H9 (cell line): ENCODE results near the gene RERE. TPM values are rescaled to one million over a fixed set of nuclear protein-coding genes. Genes with fewer than 3 reads are reported as not detected.

ENCODE experiments used
- DNase-seq: peaks from one replicate; pipeline ENCODE4 v3.0.0-alpha.2; 2017
- H2AFZ ChIP-seq: one replicate; pipeline ENCODE4 v1.6.1; 2013; ENCODE audit warnings: mild to moderate bottlenecking, low read length, control low read depth, moderate library complexity
- H2AK5ac ChIP-seq: 2 replicates; pipeline ENCODE4 v1.6.1; 2013; ENCODE audit warnings: low read length, control low read depth, mixed read lengths; ENCODE audit not compliant: insufficient read length
- H2BK120ac ChIP-seq: one replicate; pipeline ENCODE4 v1.6.1; 2013; ENCODE audit warnings: low read depth, mild to moderate bottlenecking, low read length, control low read depth, inconsistent platforms; ENCODE audit not compliant: poor library complexity, severe bottlenecking
- H2BK12ac ChIP-seq: 2 replicates; pipeline ENCODE4 v1.6.1; 2013; ENCODE audit warnings: low read length, control low read depth, mixed read lengths, low read depth; ENCODE audit not compliant: insufficient read length
- H2BK15ac ChIP-seq: 2 replicates; pipeline ENCODE4 v1.6.1; 2013; ENCODE audit warnings: low read depth, low read length, control low read depth
- H2BK20ac ChIP-seq: one replicate; pipeline ENCODE4 v1.6.1; 2013; ENCODE audit warnings: low read depth, mild to moderate bottlenecking, low read length, control low read depth, inconsistent platforms; ENCODE audit not compliant: poor library complexity, severe bottlenecking
- H2BK5ac ChIP-seq: 2 replicates; pipeline ENCODE4 v1.6.1; 2013; ENCODE audit warnings: low read length, control low read depth, mixed read lengths; ENCODE audit not compliant: insufficient read length
- H3K14ac ChIP-seq: 2 replicates; pipeline ENCODE4 v1.6.1; 2013; ENCODE audit warnings: low read length, control low read depth; ENCODE audit not compliant: insufficient read depth
- H3K18ac ChIP-seq: 2 replicates; pipeline ENCODE4 v1.6.1; 2013; ENCODE audit warnings: low read depth, mild to moderate bottlenecking, mixed read lengths, low read length, control low read depth; ENCODE audit not compliant: insufficient read length
- H3K23ac ChIP-seq: 2 replicates; pipeline ENCODE4 v1.6.1; 2013; ENCODE audit warnings: low read length, control low read depth, mixed read lengths, low read depth; ENCODE audit not compliant: insufficient read length
- H3K23me2 ChIP-seq: 2 replicates; pipeline ENCODE4 v1.6.1; 2013; ENCODE audit warnings: low read depth, mild to moderate bottlenecking, mixed read lengths, low read length, control low read depth; ENCODE audit not compliant: insufficient read length, poor library complexity, severe bottlenecking
- H3K27ac ChIP-seq: 2 replicates; pipeline ENCODE4 v1.5.1; 2013; ENCODE audit warnings: low read length, control low read depth, mixed read lengths, low read depth; ENCODE audit not compliant: insufficient read length
- H3K27me3 ChIP-seq: 2 replicates; pipeline ENCODE4 v1.6.1; 2013; ENCODE audit warnings: low read length, control low read depth, inconsistent platforms; ENCODE audit not compliant: insufficient read depth
- H3K4ac ChIP-seq: 2 replicates; pipeline ENCODE4 v1.6.1; 2013; ENCODE audit warnings: low read depth, mild to moderate bottlenecking, control low read depth, inconsistent platforms, low read length, moderate library complexity
- H3K4me1 ChIP-seq: 2 replicates; pipeline ENCODE4 v1.6.1; 2013; ENCODE audit warnings: low read length, control low read depth, inconsistent platforms; ENCODE audit not compliant: insufficient read depth
- H3K4me2 ChIP-seq: 2 replicates; pipeline ENCODE4 v1.6.1; 2013; ENCODE audit warnings: low read length, control low read depth, mixed read lengths; ENCODE audit not compliant: insufficient read length, insufficient read depth
- H3K56ac ChIP-seq: 2 replicates; pipeline ENCODE4 v1.6.1; 2013; ENCODE audit warnings: low read depth, mild to moderate bottlenecking, mixed read lengths, low read length, control low read depth; ENCODE audit not compliant: insufficient read length
- H3K79me1 ChIP-seq: 2 replicates; pipeline ENCODE4 v1.6.1; 2013; ENCODE audit warnings: low read depth, mild to moderate bottlenecking, moderate library complexity, low read length, control low read depth, inconsistent platforms; ENCODE audit not compliant: insufficient read depth, poor library complexity, severe bottlenecking
- H3K79me2 ChIP-seq: 2 replicates; pipeline ENCODE4 v1.6.1; 2013; ENCODE audit warnings: low read length, control low read depth, inconsistent platforms; ENCODE audit not compliant: insufficient read depth
- H3K9ac ChIP-seq: 2 replicates; pipeline ENCODE4 v1.6.1; 2013; ENCODE audit warnings: low read length, control low read depth, mixed read lengths; ENCODE audit not compliant: insufficient read length; ENCODE audit errors: extremely low read depth
- H3K9me3 ChIP-seq: one replicate; pipeline ENCODE4 v1.6.1; 2013; ENCODE audit warnings: low read depth, low read length, inconsistent platforms; ENCODE audit not compliant: control insufficient read depth
- H3T11ph ChIP-seq: one replicate; pipeline ENCODE4 v1.6.1; 2013; ENCODE audit warnings: mild to moderate bottlenecking, low read length, control low read depth, inconsistent platforms
- H4K20me1 ChIP-seq: one replicate; pipeline ENCODE4 v1.6.1; 2013; ENCODE audit not compliant: control insufficient read depth, insufficient read length, insufficient read depth
- H4K5ac ChIP-seq: 2 replicates; pipeline ENCODE4 v1.6.1; 2013; ENCODE audit warnings: low read depth, mild to moderate bottlenecking, mixed read lengths, low read length, control low read depth; ENCODE audit not compliant: insufficient read length
- H4K8ac ChIP-seq: replicated peaks from 2 replicates; pipeline ENCODE4 v1.6.1; 2013; ENCODE audit warnings: low read length, control low read depth, mixed read lengths, low read depth; ENCODE audit not compliant: insufficient read length
- H4K91ac ChIP-seq: 2 replicates; pipeline ENCODE4 v1.6.1; 2013; ENCODE audit warnings: low read depth, mild to moderate bottlenecking, moderate library complexity, mixed read lengths, low read length, control low read depth; ENCODE audit not compliant: insufficient read length
- H3K27ac Mint-ChIP-seq, 3 experiments: 2 replicates in 2 of 3; 3 replicates in 1 of 3; pipeline ENCODE4 v1.8.0; 2020 to 2021; ENCODE audit warnings: mixed read lengths in 3 of 3, mild to moderate bottlenecking in 1 of 3, moderate library complexity in 1 of 3
- H3K27me3 Mint-ChIP-seq: 2 replicates; pipeline ENCODE4 v1.8.0; 2021; ENCODE audit warnings: low read depth, mild to moderate bottlenecking, moderate library complexity, mixed read lengths
- H3K36me3 Mint-ChIP-seq, 3 experiments: 2 replicates in 2 of 3; 3 replicates in 1 of 3; pipeline ENCODE4 v1.8.0; 2020 to 2021; ENCODE audit warnings: low read depth in 3 of 3, mixed read lengths in 3 of 3; ENCODE audit not compliant: insufficient read depth in 1 of 3
- H3K4me1 Mint-ChIP-seq, 2 experiments: 2 replicates each; pipeline ENCODE4 v1.8.0; 2020; ENCODE audit warnings: mixed read lengths in 2 of 2
- H3K4me3 Mint-ChIP-seq, 2 experiments: 2 replicates in 1 of 2; 3 replicates in 1 of 2; pipeline ENCODE4 v1.8.0; 2020 to 2021; ENCODE audit warnings: mild to moderate bottlenecking in 2 of 2, mixed read lengths in 2 of 2, moderate library complexity in 1 of 2
- H3K9me3 Mint-ChIP-seq, 2 experiments: 2 replicates in 1 of 2; 3 replicates in 1 of 2; pipeline ENCODE4 v1.8.0; 2020; ENCODE audit warnings: mild to moderate bottlenecking in 2 of 2, mixed read lengths in 2 of 2, moderate library complexity in 1 of 2
- total RNA-seq: library from RNA; stranded (reverse); gene quantifications from 2 replicates; pipeline ENCODE4 v1.2.1, GENCODE V29; 2021
- TF ChIP-seq, protein P1 (sequence below): fragments of 200-600 bp; sonication (generic); conservative IDR thresholded peaks from 3 replicates; pipeline ENCODE4 v1.8.0; 2021; ENCODE audit warnings: antibody characterized with exemption, mild to moderate bottlenecking

RERE gene
- total RNA-seq, 1 experiment from 2014 or later: 103 TPM

GRCh38 chr1:8420318-8420717 lies 397.1 kb downstream of the RERE start:
- H3K27me3 Mint-ChIP-seq: no peaks in the 10 kb centered on the region
- Histone ChIP-seq H3K4me1 (peaks cover 13% of the 10 kb centered on the region), H3K9me3 (no peaks in the 10 kb centered on the region), H2BK12ac (no peak overlapping the region), H3K27me3 (no peaks in the 10 kb centered on the region), H3K18ac (no peak overlapping the region), H3T11ph (no peak overlapping the region), H2BK20ac (no peak overlapping the region), H3K56ac (no peak overlapping the region), H4K20me1 (no peaks in the 10 kb centered on the region), H3K4me2 (no peak overlapping the region), H3K27ac (no peak overlapping the region), H2BK5ac (no peak overlapping the region), H3K79me2 (peaks cover 9% of the 10 kb centered on the region; the same call in 1 of the 2 replicates), H4K5ac (no peak overlapping the region), H3K79me1 (peaks cover 2% of the 10 kb centered on the region), H4K8ac (no peak overlapping the region), H2BK120ac (no peak overlapping the region), H2AK5ac (no peak overlapping the region), H2BK15ac (no peak overlapping the region), H2AFZ (no peak overlapping the region), H3K4ac (no peak overlapping the region), H3K23me2 (peaks cover 10% of the 10 kb centered on the region), H3K23ac (no peak overlapping the region), H3K14ac (no peak overlapping the region), H4K91ac (no peak overlapping the region), H3K9ac (no peak overlapping the region)
- no peak overlapping the region for H3K4me3 Mint-ChIP-seq
- no peak for DNase-seq
- no peaks in the 10 kb centered on the region for H3K9me3 Mint-ChIP-seq
- TF ChIP-seq, protein P1, sequence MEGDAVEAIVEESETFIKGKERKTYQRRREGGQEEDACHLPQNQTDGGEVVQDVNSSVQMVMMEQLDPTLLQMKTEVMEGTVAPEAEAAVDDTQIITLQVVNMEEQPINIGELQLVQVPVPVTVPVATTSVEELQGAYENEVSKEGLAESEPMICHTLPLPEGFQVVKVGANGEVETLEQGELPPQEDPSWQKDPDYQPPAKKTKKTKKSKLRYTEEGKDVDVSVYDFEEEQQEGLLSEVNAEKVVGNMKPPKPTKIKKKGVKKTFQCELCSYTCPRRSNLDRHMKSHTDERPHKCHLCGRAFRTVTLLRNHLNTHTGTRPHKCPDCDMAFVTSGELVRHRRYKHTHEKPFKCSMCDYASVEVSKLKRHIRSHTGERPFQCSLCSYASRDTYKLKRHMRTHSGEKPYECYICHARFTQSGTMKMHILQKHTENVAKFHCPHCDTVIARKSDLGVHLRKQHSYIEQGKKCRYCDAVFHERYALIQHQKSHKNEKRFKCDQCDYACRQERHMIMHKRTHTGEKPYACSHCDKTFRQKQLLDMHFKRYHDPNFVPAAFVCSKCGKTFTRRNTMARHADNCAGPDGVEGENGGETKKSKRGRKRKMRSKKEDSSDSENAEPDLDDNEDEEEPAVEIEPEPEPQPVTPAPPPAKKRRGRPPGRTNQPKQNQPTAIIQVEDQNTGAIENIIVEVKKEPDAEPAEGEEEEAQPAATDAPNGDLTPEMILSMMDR: no peak
- peaks cover 30% of the 10 kb centered on the region in 2 experiments for H3K4me1 Mint-ChIP-seq
- peaks cover 9 to 14% (median 11%) of the 10 kb centered on the region in 3 experiments; a peak in 6 of 7 replicates for H3K36me3 Mint-ChIP-seq
- no peak overlapping the region for H3K27ac Mint-ChIP-seq
